ENCODE measurements around the gene NACC1. TPM values are rescaled to one million over a fixed set of nuclear protein-coding genes. Genes with fewer than 3 reads are reported as not detected.

NACC1 gene
- total and polyA plus RNA-seq, 2 of the 8 experiments (the other 6 are each of a cell fraction or from before 2014, with no cell fraction given), result 234 to 301 TPM

GRCh38 chr19:13117772-13118423, at the start of gene NACC1 (continued):
- TF ChIP-seq CTCF (IDR thresholded peaks at IDR 0.05; ENCODE audit: control extremely low read depth in 1 of 3, insufficient read depth in 1 of 3, low read depth in 1 of 3, low read length in 3 of 3) (no peak), E2F6 (IDR thresholded peaks at IDR 0.05) (no peak), BCL11A (IDR thresholded peaks at IDR 0.05; ENCODE audit: low read depth in 2 of 2, low read length in 2 of 2) (no peak), RBBP5 (IDR thresholded peaks at IDR 0.05; ENCODE audit: borderline replicate concordance, low read depth, low read length) (0 out of 2 replicates have a peak, but pooled peaks have one; percentile 33), POLR2AphosphoS5 (IDR thresholded peaks at IDR 0.05; ENCODE audit: low read depth, low read length) (peak; percentile 53; the same call in 1 of the 2 replicates), SIN3A (conservative IDR thresholded peaks at IDR 0.05 in 1 of 2, IDR thresholded peaks at IDR 0.05 in 1 of 2; ENCODE audit: low read depth in 1 of 2, low read length in 2 of 2) (peak in 1 of 2 experiments; percentile 50; a peak in 1 of 4 replicates), KDM1A (IDR thresholded peaks at IDR 0.05; ENCODE audit: borderline replicate concordance, low read length) (peak; percentile 69; the same call in 1 of the 2 replicates), RFX5 (IDR thresholded peaks at IDR 0.05; ENCODE audit: borderline replicate concordance, low read depth, low read length) (no peak), TAF1 (IDR thresholded peaks at IDR 0.05; ENCODE audit: low read depth, low read length) (peak; percentile 92), CEBPB (IDR thresholded peaks at IDR 0.05; ENCODE audit: low read depth, low read length) (no peak), POU5F1 (IDR thresholded peaks at IDR 0.05; ENCODE audit: low read depth, low read length) (no peak), PHF8 (conservative IDR thresholded peaks at IDR 0.05; ENCODE audit: low read depth, low read length) (no peak), POLR2A (IDR thresholded peaks at IDR 0.05; ENCODE audit: control extremely low read depth in 1 of 2, low read depth in 2 of 2, low read length in 2 of 2) (no peak; a peak in 1 of 3 replicates), RXRA (IDR thresholded peaks at IDR 0.05; ENCODE audit: insufficient read depth, low read depth, low read length) (no peak), MAFK (IDR thresholded peaks at IDR 0.05; ENCODE audit: low read depth, low read length) (no peak), EP300 (IDR thresholded peaks at IDR 0.05; ENCODE audit: borderline replicate concordance in 1 of 2, low read depth in 2 of 2, low read length in 2 of 2) (peak in 1 of 2 experiments; percentile 13; a peak in 1 of 3 replicates), YY1 (IDR thresholded peaks at IDR 0.05; ENCODE audit: low read depth, low read length) (peak; percentile 90; the same call in 1 of the 2 replicates), CREB1 (IDR thresholded peaks at IDR 0.05) (no peak), TAF7 (optimal IDR thresholded peaks at IDR 0.05; ENCODE audit: borderline replicate concordance, low read depth, low read length) (no peak), HDAC2 (IDR thresholded peaks at IDR 0.05; ENCODE audit: borderline replicate concordance in 1 of 2, low read depth in 2 of 2, low read length in 2 of 2) (no peak), SRF (IDR thresholded peaks at IDR 0.05; ENCODE audit: low read depth, low read length) (peak; percentile 90)

Measured in H1 (cell line).